GM12873 (cell line): ENCODE data around the gene GFPT1.
A peak's percentile ranks its signal among the peaks of the same experiment; 100 is the strongest.

Source experiments
- TF ChIP-seq, protein P1 (sequence below): IDR thresholded peaks from 2 replicates; pipeline ENCODE4 v1.5.1; 2012; ENCODE audit warnings: low read depth, mild to moderate bottlenecking, moderate library complexity, low read length, control low read depth; ENCODE audit not compliant: insufficient read depth; ENCODE audit errors: missing control alignments

GFPT1 gene

GRCh38 chr2:69306822-69307578 lies 80.0 kb downstream of the GFPT1 start:
- TF ChIP-seq, protein P1, sequence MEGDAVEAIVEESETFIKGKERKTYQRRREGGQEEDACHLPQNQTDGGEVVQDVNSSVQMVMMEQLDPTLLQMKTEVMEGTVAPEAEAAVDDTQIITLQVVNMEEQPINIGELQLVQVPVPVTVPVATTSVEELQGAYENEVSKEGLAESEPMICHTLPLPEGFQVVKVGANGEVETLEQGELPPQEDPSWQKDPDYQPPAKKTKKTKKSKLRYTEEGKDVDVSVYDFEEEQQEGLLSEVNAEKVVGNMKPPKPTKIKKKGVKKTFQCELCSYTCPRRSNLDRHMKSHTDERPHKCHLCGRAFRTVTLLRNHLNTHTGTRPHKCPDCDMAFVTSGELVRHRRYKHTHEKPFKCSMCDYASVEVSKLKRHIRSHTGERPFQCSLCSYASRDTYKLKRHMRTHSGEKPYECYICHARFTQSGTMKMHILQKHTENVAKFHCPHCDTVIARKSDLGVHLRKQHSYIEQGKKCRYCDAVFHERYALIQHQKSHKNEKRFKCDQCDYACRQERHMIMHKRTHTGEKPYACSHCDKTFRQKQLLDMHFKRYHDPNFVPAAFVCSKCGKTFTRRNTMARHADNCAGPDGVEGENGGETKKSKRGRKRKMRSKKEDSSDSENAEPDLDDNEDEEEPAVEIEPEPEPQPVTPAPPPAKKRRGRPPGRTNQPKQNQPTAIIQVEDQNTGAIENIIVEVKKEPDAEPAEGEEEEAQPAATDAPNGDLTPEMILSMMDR: peak; percentile 85

DNA sequence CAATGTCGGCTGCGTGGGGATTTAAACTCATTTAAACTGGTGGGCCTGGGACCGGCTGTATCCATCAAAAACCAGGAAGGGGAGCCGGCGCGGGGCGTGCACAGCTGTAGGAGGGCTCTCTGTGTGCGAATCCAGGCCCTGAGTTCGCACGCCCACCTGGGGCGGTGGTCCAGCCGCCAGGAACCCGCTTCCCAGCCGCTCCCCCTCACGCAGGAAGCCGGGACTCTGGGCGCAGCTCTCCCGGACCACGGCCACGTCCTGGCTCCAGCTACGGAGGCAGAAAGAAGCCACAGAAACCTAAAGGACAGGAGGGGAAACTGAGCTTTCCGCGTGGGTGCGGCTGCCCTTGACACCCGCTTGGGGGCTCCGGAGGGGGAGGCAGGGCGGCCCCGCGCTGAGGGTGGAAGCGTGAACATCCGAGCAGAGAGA lies 80.6 kb downstream of the GFPT1 start:
- TF ChIP-seq, protein P1: no peak

- TF ChIP-seq, protein P1: no peak
Observed at GRCh38 chr2:69305712-69306392, 81.2 kb downstream of the GFPT1 start.

- TF ChIP-seq, protein P1: no peak
Observed at GRCh38 chr2:69305166-69305565, 81.9 kb downstream of the GFPT1 start.

GRCh38 chr2:69304656-69305055 lies 82.4 kb downstream of the GFPT1 start:
- TF ChIP-seq, protein P1: no peak

DNA sequence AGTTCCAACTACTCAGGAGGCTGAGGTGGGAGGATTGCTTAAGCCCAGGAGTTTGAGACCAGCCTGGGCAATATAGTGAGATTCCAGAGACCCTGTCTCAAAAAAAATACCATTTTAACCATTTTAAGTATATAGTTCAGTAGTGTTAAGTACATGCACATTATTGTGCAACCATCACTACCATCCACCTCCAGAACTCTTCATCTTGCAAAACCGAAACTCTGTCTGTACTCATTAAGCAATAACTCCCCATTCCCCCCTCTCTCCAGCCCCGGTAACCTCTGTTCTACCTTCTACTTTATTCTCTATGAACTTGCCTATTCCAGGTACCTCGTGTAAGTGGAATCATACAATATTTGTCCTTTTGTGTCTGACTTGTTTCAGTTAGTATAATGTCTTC lies 86.4 kb downstream of the GFPT1 start:
- TF ChIP-seq, protein P1: no peak

- TF ChIP-seq, protein P1: no peak
Observed at GRCh38 chr2:69299772-69300516, 87.1 kb downstream of the GFPT1 start.
